ENCODE measurements around the gene LRRC8C.

- TF ChIP-seq, protein P1, sequence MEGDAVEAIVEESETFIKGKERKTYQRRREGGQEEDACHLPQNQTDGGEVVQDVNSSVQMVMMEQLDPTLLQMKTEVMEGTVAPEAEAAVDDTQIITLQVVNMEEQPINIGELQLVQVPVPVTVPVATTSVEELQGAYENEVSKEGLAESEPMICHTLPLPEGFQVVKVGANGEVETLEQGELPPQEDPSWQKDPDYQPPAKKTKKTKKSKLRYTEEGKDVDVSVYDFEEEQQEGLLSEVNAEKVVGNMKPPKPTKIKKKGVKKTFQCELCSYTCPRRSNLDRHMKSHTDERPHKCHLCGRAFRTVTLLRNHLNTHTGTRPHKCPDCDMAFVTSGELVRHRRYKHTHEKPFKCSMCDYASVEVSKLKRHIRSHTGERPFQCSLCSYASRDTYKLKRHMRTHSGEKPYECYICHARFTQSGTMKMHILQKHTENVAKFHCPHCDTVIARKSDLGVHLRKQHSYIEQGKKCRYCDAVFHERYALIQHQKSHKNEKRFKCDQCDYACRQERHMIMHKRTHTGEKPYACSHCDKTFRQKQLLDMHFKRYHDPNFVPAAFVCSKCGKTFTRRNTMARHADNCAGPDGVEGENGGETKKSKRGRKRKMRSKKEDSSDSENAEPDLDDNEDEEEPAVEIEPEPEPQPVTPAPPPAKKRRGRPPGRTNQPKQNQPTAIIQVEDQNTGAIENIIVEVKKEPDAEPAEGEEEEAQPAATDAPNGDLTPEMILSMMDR (IDR thresholded peaks at IDR 0.05; ENCODE audit: control extremely low read depth in 1 of 3, insufficient read depth in 1 of 3, low read depth in 1 of 3, low read length in 3 of 3): no peak
- TF ChIP-seq EZH2 (IDR thresholded peaks at IDR 0.05; ENCODE audit: low read depth, low read length, severe bottlenecking) (no peak), EP300 (IDR thresholded peaks at IDR 0.05; ENCODE audit: borderline replicate concordance in 1 of 2, low read depth in 2 of 2, low read length in 2 of 2) (no peak), SRF (IDR thresholded peaks at IDR 0.05; ENCODE audit: low read depth, low read length) (no peak), RFX5 (IDR thresholded peaks at IDR 0.05; ENCODE audit: borderline replicate concordance, low read depth, low read length) (no peak), SP1 (IDR thresholded peaks at IDR 0.05; ENCODE audit: low read depth, low read length) (no peak), USF2 (IDR thresholded peaks at IDR 0.05; ENCODE audit: low read length) (no peak), POLR2A (IDR thresholded peaks at IDR 0.05; ENCODE audit: control extremely low read depth in 1 of 2, low read depth in 2 of 2, low read length in 2 of 2) (no peak)
- TF ChIP-seq, protein P2, sequence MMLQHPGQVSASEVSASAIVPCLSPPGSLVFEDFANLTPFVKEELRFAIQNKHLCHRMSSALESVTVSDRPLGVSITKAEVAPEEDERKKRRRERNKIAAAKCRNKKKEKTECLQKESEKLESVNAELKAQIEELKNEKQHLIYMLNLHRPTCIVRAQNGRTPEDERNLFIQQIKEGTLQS (IDR thresholded peaks at IDR 0.05; ENCODE audit: insufficient read depth, low read depth, low read length): no peak
Observed at GRCh38 chr1:89604414-89604735, 28.5 kb upstream of the LRRC8C start.

Data from H1 (cell line).